Left kidney (tissue), 2 donors: Measurements from ENCODE around the gene HSD17B3. TPM values are rescaled to one million over a fixed set of nuclear protein-coding genes. Genes with fewer than 3 reads are reported as not detected.
"Not testable (repeated sequence)": the region's sequence is repeated elsewhere in the genome, so short reads cannot be mapped to it uniquely, and the experiment has no call there.

Experiments
- DNase-seq: peaks from one replicate; pipeline ENCODE4 v3.0.0-alpha.2; 2013
- polyA plus RNA-seq: library from polyadenylated mRNA; unstranded; fragments of 120-200 nt; gene quantifications from one replicate; pipeline ENCODE4 v1.2.1, GENCODE V29; 2013; ENCODE audit not compliant: insufficient read length

Gene HSD17B3
- polyA plus RNA-seq, 1 donor, result 1.4 TPM

DNA sequence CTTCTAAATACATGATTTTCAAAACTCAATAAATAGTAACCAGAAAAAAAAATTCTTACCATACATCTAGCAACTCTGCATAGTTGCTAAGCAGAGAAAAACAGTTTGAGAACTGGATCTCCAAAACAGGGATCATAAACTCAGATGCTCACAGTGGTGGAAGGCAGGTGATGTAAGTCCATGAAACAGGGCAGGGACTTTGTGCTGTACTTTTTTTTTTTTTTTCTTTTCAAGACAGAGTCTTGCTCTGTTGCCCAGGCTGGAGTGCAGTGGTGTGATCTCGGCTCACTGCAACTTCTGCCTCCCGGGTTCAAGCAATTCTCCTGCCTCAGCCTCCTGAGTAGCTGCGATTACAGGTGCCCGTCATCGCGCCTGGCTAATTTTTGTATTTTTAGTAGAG is 5.0 kb upstream of the HSD17B3 start:
- DNase-seq, result not testable (repeated sequence)

DNA sequence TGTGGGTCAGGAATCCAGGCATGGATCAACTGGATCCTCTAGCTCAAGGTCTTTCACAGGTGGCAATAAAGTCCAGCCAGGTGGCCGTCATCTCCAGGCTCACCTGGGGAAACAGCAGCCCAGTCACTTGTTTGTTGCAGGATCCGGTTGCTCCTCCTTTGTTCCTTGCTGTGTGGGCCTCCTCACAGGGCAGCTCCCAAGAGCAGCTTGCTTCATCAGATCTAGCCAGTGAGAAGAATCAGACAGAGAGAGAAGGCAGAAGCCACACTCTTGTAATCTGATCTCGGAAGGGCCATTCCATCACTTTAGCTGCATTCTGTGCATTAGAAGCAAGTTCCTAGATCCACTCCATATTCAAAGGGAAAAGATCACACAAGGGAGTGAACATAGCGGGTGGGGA is 3.2 kb upstream of the HSD17B3 start:
- DNase-seq, result no peak

DNA sequence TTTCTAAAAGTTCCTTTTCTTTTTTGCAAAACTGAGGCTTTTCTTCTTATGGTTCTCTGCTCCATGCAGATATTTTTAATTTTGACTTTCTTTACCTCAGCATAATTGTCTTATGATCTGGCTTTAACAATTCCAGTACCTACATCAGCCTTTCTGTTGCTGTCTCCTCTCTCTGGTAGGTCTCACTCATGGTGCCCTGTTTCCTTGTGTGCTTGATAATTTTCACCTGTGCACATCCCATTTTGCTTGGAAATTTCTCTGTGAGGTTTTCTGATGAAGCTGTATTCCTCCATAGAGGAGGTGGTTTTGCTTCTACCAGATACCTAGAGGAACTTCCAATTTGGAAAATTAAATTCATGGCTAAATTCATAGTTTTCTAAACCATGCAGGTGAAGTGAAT is 2.3 kb upstream of the HSD17B3 start:
- no peak for DNase-seq

DNA sequence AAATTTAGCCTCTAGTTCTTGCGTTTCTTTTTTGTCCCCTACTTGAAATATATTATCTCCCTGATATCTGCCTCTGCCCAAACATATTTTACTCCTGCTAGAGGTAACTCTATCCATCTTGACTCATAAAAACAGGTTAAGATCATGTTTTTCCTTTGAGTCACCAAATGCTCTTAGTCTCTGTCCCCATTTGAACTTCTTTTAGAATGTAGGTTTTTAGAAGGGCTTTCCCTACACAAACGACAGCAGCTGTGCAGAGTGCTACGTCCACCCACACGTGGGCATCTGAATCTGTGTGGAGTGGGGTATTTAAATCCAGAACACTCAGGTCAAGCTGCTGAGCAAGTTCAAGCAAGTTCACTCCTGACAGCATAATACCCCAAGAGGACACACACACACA is 2.2 kb downstream of the HSD17B3 start:
- no peak for DNase-seq

DNA sequence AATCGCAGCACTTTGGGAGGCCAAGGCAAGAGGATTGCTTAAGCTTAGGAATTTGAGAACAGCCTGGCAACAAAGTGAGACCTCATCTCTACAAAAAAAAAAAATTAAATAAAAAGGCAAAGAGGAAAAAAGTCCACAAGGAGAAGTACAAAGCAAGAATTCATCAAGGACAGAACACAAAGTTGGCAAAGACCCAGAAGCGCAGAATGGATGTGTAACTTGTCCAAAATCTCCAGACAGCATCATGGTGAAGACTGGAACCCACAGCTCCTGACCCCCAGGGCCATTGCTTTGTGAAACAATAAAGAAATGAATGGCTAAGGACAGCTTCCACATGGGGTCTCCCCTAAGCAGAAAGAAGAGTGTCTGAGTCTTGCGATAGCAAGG is 7.8 kb downstream of the HSD17B3 start:
- no peak for DNase-seq

DNA sequence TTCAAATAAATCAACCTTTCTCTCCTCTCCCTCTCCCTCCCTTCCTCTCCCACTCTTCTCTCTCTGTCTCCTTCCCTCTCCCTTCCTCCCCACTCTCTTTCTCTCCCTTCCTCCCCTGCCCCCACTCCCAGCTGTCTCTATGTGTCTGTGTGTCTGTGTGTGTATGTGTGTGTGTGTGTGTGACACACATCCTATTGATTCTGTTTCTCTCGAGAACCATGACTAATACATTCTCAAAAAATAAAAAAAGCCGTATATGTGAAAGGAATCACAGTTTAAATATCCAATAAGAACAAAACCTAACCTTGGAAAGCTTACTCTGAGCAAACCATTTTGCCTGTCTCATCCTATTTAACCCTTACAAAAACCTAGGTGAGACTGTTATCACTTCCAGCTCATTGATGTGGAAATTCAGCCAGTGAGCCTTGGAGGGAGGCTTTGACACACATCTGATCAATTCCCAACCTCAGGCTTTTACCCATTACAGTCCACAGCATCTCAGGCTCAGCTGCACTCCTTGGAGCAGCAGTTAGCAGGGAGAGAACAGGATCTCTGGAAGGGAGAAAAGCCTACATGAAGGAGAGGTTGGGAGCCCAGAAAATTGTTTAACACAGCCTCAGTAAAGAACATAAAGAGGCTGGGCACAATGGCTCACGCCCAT is 8.3 kb downstream of the HSD17B3 start:
- DNase-seq, result no peak

DNA sequence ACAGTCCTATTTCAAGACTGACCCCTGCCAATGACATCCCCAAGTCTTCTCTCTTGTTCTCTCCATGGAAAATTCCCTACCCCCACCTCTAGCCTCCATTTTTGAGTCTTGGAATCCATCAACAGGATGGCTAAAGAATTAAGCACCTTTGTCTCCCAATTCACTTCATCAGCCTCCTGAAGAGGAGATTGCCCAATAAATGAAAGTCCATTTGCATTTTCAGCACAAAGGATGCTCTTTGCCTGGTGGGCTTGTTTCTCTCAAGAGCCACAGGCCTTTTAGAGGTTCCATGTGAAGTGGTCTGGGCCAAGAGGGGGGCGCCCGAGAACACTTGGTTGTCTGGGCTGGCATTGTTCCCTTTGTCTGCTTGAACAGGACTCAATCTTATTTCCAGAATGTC is 12.6 kb downstream of the HSD17B3 start:
- DNase-seq, result no peak

DNA sequence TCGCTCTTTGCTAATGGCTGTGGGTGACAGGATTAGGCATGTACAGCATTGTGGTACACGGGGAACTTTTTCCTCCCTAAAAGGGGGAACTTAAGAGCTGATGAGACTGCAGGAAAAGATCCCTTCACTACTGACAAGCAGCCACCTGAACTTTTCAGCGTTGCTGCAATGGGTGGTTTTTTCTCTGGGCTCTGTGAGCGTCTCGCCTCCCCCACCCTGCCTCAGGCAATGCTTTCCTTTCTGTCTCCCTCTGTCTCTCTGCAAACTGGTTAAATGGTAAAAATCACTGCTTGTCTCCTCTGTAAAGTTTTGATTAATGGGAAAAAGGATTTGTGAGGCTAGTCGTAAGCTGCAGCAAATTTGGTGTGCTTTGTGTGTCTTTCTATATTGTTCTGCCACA is 20.3 kb downstream of the HSD17B3 start:
- DNase-seq, result no peak

DNA sequence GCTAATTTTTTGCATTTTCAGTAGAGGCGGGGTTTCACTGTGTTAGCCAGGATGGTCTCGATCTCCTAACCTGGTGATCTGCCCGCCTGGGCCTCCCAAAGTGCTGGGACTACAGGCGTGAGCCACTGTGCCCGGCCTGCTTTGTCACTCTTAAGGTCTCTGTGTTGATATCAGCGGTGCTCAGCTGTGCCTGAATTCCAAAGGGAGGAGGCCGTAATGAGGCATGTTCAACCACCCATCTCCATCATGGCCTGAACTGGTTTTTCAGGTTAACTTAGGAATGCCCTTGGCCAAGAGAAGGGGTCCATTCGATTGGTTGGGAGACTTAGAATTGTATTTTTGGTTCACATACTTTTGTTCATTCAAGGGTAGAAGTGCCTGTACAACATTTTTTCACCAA is 22.0 kb downstream of the HSD17B3 start:
- DNase-seq, result peak; percentile 55

DNA sequence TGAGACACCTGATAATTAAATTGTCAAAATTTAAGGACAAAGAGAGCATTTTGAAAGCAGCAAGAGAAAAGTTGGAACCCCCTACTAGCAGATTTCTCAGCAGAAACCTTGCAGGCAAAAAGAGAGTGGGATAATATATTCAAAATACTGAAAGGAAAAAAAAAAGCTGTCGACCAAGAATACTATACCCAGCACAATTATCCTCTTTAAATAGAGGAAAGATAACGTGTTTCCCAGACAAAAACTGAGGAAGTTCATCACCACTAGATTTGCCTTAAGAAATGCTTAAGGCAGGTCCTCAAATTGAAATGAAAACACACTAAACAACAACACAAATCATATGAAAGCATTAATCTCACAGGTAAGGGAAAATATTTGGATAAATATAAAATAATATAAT is 27.0 kb downstream of the HSD17B3 start:
- DNase-seq, result no peak

DNA sequence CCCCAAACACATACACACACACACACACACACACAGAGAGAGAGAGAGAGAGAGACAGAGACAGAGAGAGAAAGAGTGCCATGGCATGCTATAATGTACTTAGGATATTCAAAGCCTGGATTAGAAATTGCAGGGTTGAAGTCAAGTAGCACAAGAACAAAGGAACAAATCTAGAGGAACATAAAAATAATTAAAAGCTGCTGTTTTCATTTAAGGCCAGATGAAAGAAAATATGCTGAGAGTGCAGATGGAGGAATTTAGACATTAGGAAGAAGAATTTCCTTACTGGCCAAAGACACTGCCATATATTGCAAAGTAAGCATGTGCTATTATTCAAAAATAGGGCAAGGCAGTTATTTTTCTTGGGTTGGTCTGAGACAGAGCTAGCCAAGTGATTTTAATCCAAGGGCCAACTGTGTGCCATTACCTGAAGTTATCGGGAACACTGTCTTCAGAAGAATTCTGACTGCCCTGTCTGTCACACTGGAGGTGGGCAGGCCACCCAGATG is 31.7 kb downstream of the HSD17B3 start:
- DNase-seq, result no peak

DNA sequence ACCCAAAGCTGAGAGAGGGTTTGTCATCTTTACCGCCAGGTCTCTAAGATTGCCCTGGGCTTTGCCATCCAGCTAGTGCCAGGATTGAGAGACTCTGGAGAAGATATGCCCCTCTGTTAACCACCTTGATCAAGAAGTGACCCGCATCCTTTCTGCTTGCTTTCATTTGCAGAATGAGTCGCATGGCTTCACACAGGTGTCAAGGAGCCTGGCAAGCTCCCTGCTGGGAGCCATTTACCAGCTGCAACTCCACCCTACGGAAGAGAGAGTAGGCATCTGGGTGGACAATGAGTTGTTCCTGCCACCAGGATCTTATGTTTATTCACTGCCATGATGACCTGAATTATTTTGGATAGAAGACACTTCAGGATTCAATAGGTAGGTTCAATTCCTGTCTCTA is 43.0 kb downstream of the HSD17B3 start:
- no peak for DNase-seq

DNA sequence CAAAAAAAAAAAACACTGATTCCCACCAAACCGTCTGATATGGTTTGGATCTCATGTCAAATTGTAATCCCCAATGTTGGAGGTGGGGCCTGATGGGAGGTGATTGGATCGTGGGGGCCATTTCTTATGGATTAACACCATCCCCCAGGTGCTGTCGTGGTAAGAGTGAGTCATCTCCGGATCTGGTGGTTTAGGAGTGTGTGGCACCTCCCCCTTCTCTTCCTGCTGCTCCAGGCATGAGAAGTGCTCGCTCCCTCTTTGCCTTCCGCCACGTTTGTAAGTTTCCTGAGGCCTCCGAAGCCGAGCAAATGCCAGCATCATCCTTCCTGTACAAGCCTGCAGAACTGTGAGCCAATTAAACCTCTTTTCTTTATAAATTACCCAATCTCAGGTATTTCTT is 45.2 kb downstream of the HSD17B3 start:
- no peak for DNase-seq

DNA sequence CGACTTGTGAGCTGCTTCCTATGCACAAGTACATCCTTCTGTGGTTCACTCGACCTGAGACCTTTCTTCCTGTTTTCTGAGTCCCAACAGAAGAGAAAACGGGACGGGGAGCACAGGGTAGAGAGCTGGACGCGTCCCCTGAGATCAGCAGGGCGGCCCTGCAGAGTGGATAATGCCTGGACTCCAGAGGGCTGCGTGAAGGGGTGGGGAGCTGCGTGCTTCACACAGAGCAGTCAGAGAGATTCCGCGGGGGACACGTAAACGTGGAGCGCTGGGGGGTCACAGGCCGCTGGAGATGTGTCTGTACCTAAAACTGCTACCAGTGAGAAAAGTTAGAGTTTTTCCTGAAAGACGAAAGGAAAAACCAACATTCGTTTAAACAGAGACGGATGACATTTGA is 46.3 kb downstream of the HSD17B3 start:
- no peak for DNase-seq

DNA sequence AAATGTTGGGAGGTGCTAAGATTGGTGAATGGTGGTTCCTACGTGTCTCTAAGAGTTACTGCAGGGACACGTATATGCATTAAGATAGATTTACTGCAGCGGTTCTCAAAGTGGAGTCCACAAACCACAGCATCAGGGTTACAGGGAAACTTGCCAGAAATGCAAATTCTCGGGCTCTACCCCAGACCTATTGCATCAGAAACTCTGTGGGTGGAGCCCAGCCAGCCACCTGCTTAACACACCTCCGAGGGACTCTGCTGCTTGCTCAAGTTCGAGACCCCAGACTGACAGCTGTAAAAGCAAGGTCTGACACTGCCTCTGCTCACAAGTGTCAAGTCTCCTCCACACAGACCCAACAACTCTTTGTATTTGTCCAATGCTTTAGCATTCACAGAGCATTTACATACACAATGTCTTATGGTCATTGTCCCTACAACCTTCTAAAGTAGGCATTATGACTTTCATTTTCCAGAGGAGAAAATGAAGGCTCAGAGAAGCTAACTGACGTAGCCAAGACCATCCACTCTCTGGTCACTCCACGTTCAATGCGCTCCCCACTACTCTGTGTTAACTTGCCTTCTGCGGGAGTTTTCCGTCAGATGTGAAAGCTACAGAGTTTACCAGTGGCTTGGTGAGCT is 48.8 kb downstream of the HSD17B3 start:
- DNase-seq, result no peak

DNA sequence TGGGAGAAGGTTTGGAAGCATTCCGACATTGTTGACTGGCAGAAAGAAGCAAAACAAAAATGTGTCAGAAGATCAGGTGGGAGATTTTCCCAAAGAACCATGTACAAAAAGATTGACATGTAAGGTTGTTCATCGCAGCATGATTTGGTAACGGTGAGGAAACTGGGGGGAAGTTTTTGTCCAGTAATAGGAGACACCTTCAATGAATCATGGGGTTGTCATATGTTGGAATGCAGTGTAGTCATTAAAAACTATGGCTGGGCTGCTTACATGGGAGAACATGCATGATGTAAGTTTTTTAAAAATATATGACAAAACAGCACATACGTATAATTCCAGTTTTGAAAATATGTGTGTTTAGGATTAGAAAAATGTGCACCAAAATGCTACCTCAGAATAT is 50.5 kb downstream of the HSD17B3 start:
- no peak for DNase-seq

DNA sequence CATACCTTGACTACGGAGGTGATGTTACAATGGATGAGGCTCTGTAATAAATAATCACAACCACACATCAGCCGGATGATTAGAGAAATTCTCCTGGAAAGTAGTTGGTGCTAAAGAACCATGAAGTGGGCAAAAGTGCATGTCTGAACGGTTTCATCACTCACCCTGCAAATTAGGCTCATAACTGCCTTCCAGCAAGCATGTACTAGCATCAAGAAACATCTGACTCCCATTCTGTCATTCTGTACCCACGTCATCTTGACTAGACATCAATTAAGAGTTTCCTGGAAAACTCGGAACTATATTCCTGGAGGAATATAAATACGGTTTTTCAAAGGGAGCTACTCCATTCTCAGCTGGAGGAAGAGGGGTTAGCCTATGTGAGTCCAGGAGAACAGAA is 52.2 kb downstream of the HSD17B3 start:
- DNase-seq, result no peak

DNA sequence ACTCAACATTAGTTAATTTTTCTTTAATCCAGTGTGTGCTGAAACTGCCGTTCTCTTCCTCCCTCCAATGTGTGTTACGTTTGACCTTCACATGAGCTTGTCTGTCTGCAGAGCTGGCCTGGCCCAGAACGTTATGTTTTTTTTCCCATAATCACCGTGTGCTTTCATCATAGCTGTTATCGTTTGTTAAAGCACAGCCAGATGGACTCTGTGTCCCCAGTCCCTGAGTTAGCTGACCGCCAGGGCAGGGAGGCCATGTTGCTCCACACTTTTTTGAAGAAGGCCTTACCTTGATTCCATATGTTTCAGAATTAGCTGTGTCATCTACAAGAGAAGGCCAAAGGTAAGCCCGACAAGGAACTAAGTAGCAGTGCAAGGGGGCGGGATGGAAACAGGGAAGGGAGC is 55.7 kb downstream of the HSD17B3 start:
- DNase-seq, result no peak

DNA sequence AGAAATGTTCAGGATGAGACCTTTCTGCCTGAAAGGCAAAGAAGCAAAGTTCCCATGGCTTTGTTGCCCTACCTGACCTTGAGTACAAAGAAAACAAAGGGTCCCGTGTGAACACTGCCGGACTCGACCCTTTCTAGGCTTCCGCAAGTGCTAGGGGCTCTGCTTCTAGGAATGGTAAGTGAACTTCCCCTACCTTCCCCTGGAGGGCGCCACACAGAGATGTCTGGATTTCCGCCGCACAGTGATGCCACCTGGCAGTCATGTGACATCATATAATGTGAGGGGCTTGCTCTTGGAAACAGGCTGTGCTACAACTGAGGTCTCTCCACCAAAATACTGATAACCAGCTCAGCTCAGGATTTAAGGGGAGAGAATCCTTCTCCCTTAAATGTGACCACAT is 56.6 kb downstream of the HSD17B3 start:
- DNase-seq, result no peak

DNA sequence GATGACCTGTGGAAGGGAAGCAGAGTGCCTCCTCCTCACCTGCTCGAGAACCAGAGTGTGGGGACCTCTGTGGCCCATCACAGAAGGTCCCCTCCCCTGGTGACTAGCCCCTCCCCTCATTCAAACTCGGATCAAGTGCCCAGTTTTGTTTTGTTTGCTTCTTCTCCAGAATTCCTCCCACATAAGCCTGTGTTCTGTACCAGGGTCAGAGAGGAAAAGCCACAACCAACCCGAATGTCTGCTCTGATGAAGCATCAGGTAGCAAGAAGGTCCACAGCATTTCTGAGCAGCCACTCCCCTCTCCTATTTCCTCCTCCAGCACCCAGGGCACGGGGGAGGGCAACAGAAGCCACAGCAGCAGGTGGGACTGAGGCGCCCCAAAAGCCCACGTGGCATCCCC is 58.2 kb downstream of the HSD17B3 start:
- peak; percentile 20 for DNase-seq

DNA sequence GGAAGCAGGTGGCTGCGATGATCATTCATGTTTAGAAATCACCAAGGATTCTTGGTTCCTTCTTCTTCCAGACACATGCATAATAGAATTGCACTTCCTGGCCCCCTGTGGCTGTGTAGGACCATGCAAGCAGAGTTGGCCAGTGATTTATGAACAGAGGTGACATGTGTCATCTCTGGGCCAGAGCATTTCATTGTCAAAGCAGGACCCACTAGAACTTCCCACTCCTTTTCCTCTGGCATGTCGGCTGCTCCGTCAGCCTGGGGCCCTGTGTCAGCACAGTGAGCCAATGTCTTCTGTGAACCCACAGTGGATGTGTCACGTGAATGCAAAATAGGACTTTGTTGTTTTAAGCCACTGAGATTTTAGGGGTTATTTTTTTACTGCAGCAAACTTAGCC is 59.2 kb downstream of the HSD17B3 start:
- peak; percentile 22 for DNase-seq

DNA sequence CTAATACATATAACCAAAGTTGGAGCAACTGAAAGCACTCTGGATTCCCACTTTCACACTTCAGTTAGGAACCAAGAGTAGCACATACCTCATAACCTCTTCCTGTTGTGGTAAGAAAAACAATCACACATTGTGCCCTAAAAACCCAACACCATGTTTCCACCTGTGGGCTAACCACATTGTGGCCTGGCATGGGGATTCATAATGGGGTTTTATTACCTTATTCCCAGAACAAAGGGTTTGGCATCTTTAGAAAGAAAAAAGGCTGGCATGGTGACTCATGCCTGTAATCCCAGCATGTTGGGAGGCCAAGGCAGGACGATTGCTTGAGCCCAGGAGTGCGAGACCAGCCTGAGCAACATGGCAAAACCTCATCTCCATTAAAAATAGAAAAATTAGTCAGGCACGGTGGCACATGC is 60.6 kb downstream of the HSD17B3 start:
- no peak for DNase-seq

DNA sequence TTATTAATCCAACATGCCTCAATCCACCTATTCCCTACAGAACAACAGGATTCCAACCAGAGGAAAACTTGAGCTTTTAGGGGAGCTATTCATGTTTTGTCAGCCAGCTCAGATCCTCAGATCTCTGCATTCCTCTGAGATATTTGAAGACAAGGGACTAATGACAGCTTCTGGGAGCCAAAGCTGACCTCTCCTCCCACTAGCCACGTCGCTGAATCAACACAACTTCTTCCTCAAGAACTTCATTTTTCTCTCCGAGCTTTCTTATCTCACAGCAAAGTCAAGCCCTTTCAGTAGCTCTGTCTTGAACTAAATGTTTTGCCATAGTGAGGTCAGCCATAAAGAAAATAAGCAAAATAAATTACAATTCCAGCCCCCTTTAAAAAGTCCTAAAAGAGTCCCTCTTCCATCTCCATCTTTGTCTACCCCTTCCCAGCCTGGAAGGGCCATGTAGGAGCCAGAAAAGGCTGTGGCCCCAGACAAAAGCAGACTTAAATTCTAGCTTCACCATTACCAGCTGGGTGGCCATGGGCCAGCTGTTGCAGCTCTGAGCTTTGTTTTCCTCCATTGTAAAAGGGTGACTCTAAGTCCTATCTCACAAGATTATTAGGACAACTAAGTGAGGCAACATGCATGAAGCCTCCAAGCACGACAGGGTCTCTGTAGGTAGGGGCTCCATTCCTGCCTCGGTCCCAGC is 65.0 kb downstream of the HSD17B3 start:
- DNase-seq, result no peak

DNA sequence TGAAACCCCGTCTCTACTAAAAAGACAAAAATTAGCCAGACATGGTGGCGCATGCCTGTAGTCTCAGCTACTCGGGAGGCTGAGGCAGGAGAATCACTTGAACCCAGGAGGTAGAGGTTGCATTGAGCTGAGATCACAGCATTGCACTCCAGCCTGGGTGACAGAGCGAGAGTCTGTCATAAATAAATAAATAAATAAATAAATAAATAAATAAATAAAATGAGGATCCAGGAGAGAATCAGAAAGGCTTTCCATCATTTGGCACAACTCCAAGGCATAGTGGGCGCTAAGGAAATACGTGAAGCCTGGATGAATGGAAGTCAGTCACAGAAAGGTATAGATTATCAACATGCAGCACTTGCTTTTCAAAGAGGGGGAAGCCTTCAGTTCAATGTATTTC is 65.6 kb downstream of the HSD17B3 start:
- not testable (repeated sequence) for DNase-seq
